ENCODE results near the gene ZDHHC4. TPM values are rescaled to one million over a fixed set of nuclear protein-coding genes. Genes with fewer than 3 reads are reported as not detected.

The ZDHHC4 gene
- total and polyA plus RNA-seq, 2 of the 13 experiments (the other 11 are each of a cell fraction or from before 2014, with no cell fraction given): 83.2 to 188 TPM

DNA sequence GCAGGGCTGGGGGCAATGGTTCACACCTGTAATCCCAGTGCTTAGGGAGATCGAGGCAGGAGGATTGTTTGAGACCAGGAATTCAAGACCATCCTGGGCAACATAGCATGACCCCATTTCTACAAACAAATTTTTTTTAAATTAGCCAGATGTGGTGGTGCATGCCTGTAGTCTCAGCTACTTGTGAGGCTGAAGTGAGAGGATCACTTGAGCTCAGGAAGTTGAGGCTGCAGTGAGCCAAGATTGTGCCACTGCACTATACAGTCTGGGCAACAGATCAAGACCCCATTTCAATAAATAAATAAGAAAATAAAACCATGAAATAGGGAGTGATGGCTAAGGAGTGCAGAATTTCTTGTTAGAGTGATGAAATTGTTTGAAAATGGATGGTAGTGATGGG is 34.9 kb upstream of the ZDHHC4 start:
- 0 out of 2 replicates have a peak, but pooled peaks have one; percentile 59 for TF ChIP-seq ZNF121 (CRISPR knock-in tag; IDR thresholded peaks at IDR 0.05)
- no peak for TF ChIP-seq PHF20 (CRISPR knock-in tag; IDR thresholded peaks at IDR 0.05)
- TF ChIP-seq ZNF501 (CRISPR knock-in tag; IDR thresholded peaks at IDR 0.05): no peak
- ChIA-PET CTCF (ENCODE audit: low intra/inter-chr PET ratio, low total read pairs) (no interaction called here), POLR2A (no interaction called here)
- no peak for ATAC-seq
- H3K27me3 ChIP-seq (ENCODE audit: control insufficient read depth in 1 of 2, insufficient read depth in 2 of 2, low read length in 2 of 2): peaks cover 0 to 4% of the 10 kb centered on the region in 2 experiments; a peak in 2 of 5 replicates
- FAIRE-seq: no peak
- no peak overlapping the region for H3K9ac ChIP-seq (ENCODE audit: insufficient read depth, low read depth, low read length)
- no peak for DNase-seq (ENCODE audit: low spot score)
- no TSS peak for BruUV-seq (replicated peaks)
- no peaks in the 10 kb centered on the region for H3K79me2 ChIP-seq (ENCODE audit: insufficient read depth, low read length)
- WGBS (ENCODE audit: low lambda C conversion rate): 36% methylated on average over 1 of the region's 1 CpG
- in situ Hi-C loops (cut with HindIII; ENCODE audit: extremely low pct_ligation_motif_present, low pct_unique_long_range_greater_than_20kb): no loop called here
- 0 out of 6 replicates have a peak overlapping the region, but pooled peaks of 1 of the 3 experiments have one; percentile 4 for H3K4me3 ChIP-seq (replicated peaks in 1 of 3; ENCODE audit: insufficient read depth in 1 of 3, low read depth in 2 of 3, low read length in 3 of 3)
- no peak overlapping the region for H3K27ac ChIP-seq (ENCODE audit: extremely low read length, insufficient read depth, low read length)
- intact Hi-C loops (cut with micrococcal nuclease; ENCODE audit: unreplicated experiment): no loop called here
- peaks cover 38% of the 10 kb centered on the region for H3K4me1 ChIP-seq (ENCODE audit: insufficient read depth, low read length)
- H3K9me3 ChIP-seq (ENCODE audit: low read length): no peaks in the 10 kb centered on the region
- 0 out of 2 replicates have a peak overlapping the region, but pooled peaks have one; percentile 48 for H3K4me2 ChIP-seq (ENCODE audit: low read depth, low read length)
- H4K20me1 ChIP-seq (ENCODE audit: insufficient read depth, low read length): no peaks in the 10 kb centered on the region
- H3K36me3 ChIP-seq (replicated peaks in 1 of 2; ENCODE audit: control insufficient read depth in 1 of 2, insufficient read depth in 2 of 2, low read length in 2 of 2): no peaks in the 10 kb centered on the region
- H2AFZ ChIP-seq (ENCODE audit: low read length): no peak overlapping the region

DNA sequence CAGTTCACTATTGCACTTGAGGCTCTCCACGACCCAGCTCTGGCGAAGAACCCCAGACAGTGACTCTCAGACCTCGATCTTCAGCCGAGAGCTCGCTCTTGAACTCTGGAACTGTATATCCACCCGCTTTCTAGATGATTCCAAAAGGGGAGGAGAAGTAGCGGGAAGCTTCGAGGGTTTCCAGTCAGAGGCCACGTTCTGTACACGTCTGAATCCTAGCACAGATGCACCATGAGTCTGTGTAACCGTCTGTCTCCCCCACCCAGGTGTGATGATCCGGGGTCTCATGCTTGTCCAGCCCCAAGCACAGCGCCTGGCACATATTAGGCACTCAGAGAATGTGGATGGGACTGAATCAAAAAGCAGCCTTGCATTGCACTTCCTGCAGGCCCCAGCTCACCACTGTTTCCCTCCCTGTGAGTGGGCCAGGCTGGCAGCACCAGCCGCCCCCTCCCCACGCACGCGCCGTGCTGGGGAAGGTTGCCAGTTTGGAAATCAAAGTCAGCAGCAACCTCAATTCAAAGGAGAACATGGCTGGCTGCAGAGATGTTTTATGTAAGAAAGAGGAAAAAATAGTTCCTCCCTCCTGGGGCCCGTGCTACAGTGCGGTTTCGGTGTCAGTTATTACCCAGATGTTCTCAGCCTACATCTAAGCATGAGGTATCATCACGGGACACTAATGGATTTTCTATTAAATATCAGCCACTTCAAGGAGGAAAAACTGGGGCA is 31.7 kb upstream of the ZDHHC4 start:
- no peak overlapping the region for H2AFZ ChIP-seq (ENCODE audit: low read length)
- WGBS (ENCODE audit: low lambda C conversion rate): 42% methylated on average over 17 of the region's 22 CpGs
- CTCF ChIA-PET (ENCODE audit: low intra/inter-chr PET ratio, low total read pairs): no interaction called here
- TF ChIP-seq ZFX (CRISPR knock-in tag; IDR thresholded peaks at IDR 0.05; ENCODE audit: low read depth): peak; percentile 20; the same call in 1 of the 2 replicates
- no peak for TF ChIP-seq JUN (CRISPR knock-in tag; IDR thresholded peaks at IDR 0.05)
- no peak for TF ChIP-seq CENPX (CRISPR knock-in tag; IDR thresholded peaks at IDR 0.05)
- no peak for TF ChIP-seq SP1 (IDR thresholded peaks at IDR 0.05)
- TF ChIP-seq SP1 (CRISPR knock-in tag; IDR thresholded peaks at IDR 0.05): no peak
- TF ChIP-seq, protein P1, sequence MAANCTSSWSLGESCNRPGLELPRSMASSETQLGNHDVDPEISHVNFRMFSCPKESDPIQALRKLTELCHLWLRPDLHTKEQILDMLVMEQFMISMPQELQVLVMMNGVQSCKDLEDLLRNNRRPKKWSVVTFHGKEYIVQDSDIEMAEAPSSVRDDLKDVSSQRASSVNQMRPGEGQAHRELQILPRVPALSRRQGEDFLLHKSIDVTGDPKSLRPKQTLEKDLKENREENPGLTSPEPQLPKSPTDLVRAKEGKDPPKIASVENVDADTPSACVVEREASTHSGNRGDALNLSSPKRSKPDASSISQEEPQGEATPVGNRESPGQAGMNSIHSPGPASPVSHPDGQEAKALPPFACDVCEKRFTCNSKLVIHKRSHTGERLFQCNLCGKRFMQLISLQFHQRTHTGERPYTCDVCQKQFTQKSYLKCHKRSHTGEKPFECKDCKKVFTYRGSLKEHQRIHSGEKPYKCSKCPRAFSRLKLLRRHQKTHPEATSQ (CRISPR knock-in tag; IDR thresholded peaks at IDR 0.05; ENCODE audit: borderline replicate concordance): no peak
- TF ChIP-seq, protein P2, sequence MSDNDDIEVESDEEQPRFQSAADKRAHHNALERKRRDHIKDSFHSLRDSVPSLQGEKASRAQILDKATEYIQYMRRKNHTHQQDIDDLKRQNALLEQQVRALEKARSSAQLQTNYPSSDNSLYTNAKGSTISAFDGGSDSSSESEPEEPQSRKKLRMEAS (IDR thresholded peaks at IDR 0.05): peak; percentile 72
- TF ChIP-seq ZNF816 (CRISPR knock-in tag; IDR thresholded peaks at IDR 0.05; ENCODE audit: borderline replicate concordance): no peak
- TF ChIP-seq, protein P3, sequence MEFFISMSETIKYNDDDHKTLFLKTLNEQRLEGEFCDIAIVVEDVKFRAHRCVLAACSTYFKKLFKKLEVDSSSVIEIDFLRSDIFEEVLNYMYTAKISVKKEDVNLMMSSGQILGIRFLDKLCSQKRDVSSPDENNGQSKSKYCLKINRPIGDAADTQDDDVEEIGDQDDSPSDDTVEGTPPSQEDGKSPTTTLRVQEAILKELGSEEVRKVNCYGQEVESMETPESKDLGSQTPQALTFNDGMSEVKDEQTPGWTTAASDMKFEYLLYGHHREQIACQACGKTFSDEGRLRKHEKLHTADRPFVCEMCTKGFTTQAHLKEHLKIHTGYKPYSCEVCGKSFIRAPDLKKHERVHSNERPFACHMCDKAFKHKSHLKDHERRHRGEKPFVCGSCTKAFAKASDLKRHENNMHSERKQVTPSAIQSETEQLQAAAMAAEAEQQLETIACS (CRISPR knock-in tag; IDR thresholded peaks at IDR 0.05): no peak
- no peak for TF ChIP-seq ZNF430 (CRISPR knock-in tag; IDR thresholded peaks at IDR 0.05)
- TF ChIP-seq, protein P4, sequence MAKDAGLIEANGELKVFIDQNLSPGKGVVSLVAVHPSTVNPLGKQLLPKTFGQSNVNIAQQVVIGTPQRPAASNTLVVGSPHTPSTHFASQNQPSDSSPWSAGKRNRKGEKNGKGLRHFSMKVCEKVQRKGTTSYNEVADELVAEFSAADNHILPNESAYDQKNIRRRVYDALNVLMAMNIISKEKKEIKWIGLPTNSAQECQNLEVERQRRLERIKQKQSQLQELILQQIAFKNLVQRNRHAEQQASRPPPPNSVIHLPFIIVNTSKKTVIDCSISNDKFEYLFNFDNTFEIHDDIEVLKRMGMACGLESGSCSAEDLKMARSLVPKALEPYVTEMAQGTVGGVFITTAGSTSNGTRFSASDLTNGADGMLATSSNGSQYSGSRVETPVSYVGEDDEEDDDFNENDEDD (CRISPR knock-in tag; IDR thresholded peaks at IDR 0.05; ENCODE audit: borderline replicate concordance): peak; percentile 72; the same call in 1 of the 2 replicates
- TF ChIP-seq ZSCAN29 (CRISPR knock-in tag; conservative IDR thresholded peaks at IDR 0.05): 0 out of 2 replicates have a peak, but pooled peaks have one; percentile 27

More for the DNA sequence above, 31.7 kb upstream of the ZDHHC4 start:
- ATAC-seq: no peak
- H3K9me3 ChIP-seq (ENCODE audit: low read length): no peaks in the 10 kb centered on the region
- DNase-seq (ENCODE audit: low spot score): no peak
- H3K4me3 ChIP-seq (replicated peaks in 1 of 3; ENCODE audit: insufficient read depth in 1 of 3, low read depth in 2 of 3, low read length in 3 of 3): no peak overlapping the region
- no peak for FAIRE-seq
- peak overlapping the region; percentile 20; the same call in 1 of the 2 replicates for H3K4me2 ChIP-seq (ENCODE audit: low read depth, low read length)
- in situ Hi-C loops (cut with HindIII; ENCODE audit: extremely low pct_ligation_motif_present, low pct_unique_long_range_greater_than_20kb): no loop called here
- no peaks in the 10 kb centered on the region for H3K36me3 ChIP-seq (replicated peaks in 1 of 2; ENCODE audit: control insufficient read depth in 1 of 2, insufficient read depth in 2 of 2, low read length in 2 of 2)
- H3K4me1 ChIP-seq (ENCODE audit: insufficient read depth, low read length): peaks cover 38% of the 10 kb centered on the region
- no peak overlapping the region for H3K27ac ChIP-seq (ENCODE audit: extremely low read length, insufficient read depth, low read length)
- intact Hi-C loops (cut with micrococcal nuclease; ENCODE audit: unreplicated experiment): no loop called here
- peaks cover 2 to 5% of the 10 kb centered on the region in 2 experiments; a peak in 1 of 5 replicates for H3K27me3 ChIP-seq (ENCODE audit: control insufficient read depth in 1 of 2, insufficient read depth in 2 of 2, low read length in 2 of 2)
- no TSS peak for BruUV-seq (replicated peaks)
- POLR2A ChIA-PET: no interaction called here
- no peak overlapping the region for H3K9ac ChIP-seq (ENCODE audit: insufficient read depth, low read depth, low read length)
- no peaks in the 10 kb centered on the region for H4K20me1 ChIP-seq (ENCODE audit: insufficient read depth, low read length)
- no peaks in the 10 kb centered on the region for H3K79me2 ChIP-seq (ENCODE audit: insufficient read depth, low read length)
